Esophagus muscularis mucosa (tissue), 4 donors: ENCODE results near the gene GPR152.

Experiments
- CTCF ChIP-seq, 3 experiments: fragments of 200-600 bp in 2 of 3; fragments of 450-650 bp in 1 of 3; sonication (generic) in 2 of 3; IDR thresholded peaks; one replicate each; pipeline ENCODE4 v1.5.1; 2017 to 2019; ENCODE audit warnings: antibody characterized with exemption in 3 of 3, mild to moderate bottlenecking in 2 of 3, moderate library complexity in 1 of 3
- EP300 ChIP-seq: sonication (generic); formaldehyde crosslinking; IDR thresholded peaks from one replicate; pipeline ENCODE4 v1.6.1; 2017; ENCODE audit warnings: antibody characterized with exemption
- POLR2A ChIP-seq: fragments of 450-650 bp; IDR thresholded peaks from one replicate; pipeline ENCODE4 v1.6.1; 2017; ENCODE audit warnings: antibody characterized with exemption, moderate library complexity, mild to moderate bottlenecking, low read depth
- POLR2AphosphoS5 ChIP-seq, 2 donors: sonication (generic); formaldehyde crosslinking; IDR thresholded peaks; one replicate each; pipeline ENCODE4 v1.6.1; 2017; ENCODE audit warnings: antibody characterized with exemption in 2 of 2

- TF ChIP-seq CTCF (IDR thresholded peaks at IDR 0.05) (no peak), POLR2A (no peak), POLR2AphosphoS5 (IDR thresholded peaks at IDR 0.05) (no peak), EP300 (no peak)
Observed at GRCh38 chr11:67407688-67408163, 44.8 kb downstream of the GPR152 start.
